Right renal pelvis (tissue), 4 donors: ENCODE data around the gene LRBA. TPM values are rescaled to one million over a fixed set of nuclear protein-coding genes. Genes with fewer than 3 reads are reported as not detected.
"Not testable (repeated sequence)": the region's sequence is repeated elsewhere in the genome, so short reads cannot be mapped to it uniquely, and the experiment has no call there.

ENCODE experiments used
- DNase-seq, 4 donors: peaks; one replicate each; pipeline ENCODE4 v3.0.0-alpha.2; 2013; ENCODE audit warnings: low read depth in 4 of 4, low spot score in 3 of 4, missing footprints in 1 of 4
- polyA plus RNA-seq, 4 donors: library from polyadenylated mRNA; unstranded; fragments of 120-200 nt; gene quantifications; one replicate each; pipeline ENCODE4 v1.2.1, GENCODE V29; 2013; ENCODE audit not compliant: insufficient read length in 4 of 4

The LRBA gene
- polyA plus RNA-seq, 4 donors = 62.2 to 70.6 (median 67.6) TPM

DNA sequence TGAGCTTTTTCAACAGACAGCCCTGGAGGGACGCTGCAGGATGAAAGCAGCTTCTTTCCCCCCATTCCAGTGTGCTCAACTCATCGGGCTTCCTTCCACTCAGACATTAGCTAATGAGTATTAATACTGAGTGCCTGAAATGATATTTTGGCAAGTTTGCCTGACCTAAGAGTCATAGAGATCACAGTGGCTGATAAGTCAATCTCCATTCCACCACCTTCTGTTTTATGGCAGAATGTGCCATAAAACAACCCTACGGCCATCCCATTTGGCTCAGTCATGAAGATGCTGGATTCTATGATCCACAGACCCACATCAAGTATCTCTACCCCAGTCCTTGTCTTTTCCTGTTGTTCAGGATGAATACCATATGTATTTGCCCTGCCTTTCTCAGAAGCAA lies 481.4 kb downstream of the LRBA start:
- DNase-seq = no peak

DNA sequence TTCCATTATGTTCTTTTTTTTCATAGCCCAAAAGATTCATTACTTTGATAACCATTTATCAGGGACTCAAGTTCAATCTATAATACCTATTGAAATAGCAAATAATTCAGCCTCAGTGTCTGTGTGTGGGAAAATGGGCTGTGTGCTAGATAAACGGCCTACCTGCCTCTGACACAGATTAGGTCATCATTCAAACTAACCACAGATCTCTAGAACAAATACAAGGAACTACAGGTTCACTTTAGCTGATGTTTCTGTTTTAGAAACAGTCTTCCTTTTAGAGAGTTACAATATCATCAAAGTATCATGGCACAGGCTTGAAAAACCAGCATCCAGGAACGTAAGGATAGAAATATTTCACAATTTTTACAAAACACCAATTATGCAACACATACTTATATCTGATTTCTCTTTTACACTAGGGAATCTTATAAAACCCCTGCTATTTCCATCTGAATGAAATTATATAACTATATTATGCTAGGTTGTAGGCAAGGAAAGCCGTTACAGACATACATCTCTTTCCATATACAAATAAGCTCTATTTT lies 489.7 kb downstream of the LRBA start:
- no peak for DNase-seq

GRCh38 chr4:150518559-150518958 lies 496.5 kb downstream of the LRBA start:
- no peak for DNase-seq

DNA sequence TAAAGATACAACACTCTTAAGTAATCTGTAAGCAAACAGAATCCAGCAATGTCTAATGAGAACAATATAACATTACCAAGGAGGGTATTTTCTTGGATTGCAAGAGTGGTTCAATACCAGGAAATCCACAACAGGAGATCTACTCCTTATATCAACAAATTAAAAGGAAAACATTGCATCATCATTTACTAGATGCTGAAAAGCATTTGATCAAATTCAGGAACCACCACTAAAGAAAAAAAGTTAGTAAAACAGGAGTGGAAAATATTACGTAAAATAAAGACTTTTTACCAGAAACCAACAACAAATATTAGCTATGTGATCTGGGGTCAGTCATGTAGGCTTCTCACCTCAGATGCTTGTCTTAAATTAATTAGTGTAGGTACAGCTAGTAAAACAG lies 499.9 kb downstream of the LRBA start:
- DNase-seq = no peak

GRCh38 chr4:150514709-150515108 lies 500.4 kb downstream of the LRBA start:
- no peak for DNase-seq

GRCh38 chr4:150510176-150510865 lies 504.8 kb downstream of the LRBA start:
- DNase-seq = no peak

DNA sequence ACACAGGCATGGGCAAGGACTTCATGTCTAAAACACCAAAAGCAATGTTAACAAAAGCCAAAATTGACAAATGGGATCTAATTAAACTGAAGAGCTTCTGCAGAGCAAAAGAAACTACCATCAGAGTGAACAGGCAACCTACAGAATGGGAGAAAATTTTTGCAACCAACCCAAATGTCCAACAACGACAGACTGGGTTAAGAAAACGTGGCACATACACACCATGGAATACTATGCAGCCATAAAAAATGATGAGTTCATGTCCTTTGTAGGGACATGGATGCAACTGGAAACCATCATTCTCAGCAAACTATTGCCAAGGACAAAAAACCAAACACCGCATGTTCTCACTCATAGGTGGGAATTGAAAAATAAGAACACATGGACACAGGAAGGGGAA lies 507.4 kb downstream of the LRBA start:
- not testable (repeated sequence) for DNase-seq

- DNase-seq = no peak
These were observed 513.1 kb downstream of the LRBA start for GRCh38 chr4:150501983-150502382.

- DNase-seq = no peak
These were observed 513.9 kb downstream of the LRBA start for GRCh38 chr4:150501009-150501727.

DNA sequence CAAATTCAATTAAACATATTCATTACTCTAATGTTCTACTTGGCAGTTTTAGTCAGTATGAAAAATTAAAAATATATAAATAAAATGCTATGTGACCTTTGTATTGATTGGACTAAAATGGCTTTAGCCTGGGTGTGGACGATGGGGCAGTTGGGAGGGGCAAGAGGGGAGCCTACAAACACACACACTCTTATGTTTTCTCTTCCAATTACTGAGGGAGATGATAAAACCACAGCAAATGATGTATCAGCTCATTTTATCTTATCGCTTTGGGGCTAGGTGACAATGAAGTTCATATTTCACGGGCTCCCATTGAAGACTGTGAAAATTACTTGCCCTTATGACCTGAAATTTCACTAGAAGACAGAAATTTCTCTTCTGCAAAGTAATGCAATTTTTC lies 517.5 kb downstream of the LRBA start:
- DNase-seq = no peak

DNA sequence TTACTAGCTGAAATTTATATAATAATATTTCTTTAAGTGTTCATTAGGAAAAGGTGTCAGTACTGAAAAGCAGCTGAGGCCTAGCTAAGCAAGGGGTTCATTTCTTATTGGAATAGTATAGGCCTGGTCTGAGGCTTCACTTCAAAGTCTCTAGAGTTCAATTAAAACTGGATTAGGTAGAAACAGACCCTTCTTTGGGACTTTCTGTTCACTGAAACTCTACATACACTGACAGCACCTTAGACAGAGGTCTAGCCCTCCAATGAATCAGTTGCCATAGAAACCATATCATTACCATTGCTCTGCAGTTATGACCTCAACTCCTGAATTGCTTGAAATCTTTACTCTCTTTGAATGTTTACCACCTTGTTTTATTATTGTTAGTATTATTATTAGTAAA lies 519.5 kb downstream of the LRBA start:
- DNase-seq = no peak

- DNase-seq = no peak
These were observed 521.2 kb downstream of the LRBA start for GRCh38 chr4:150493851-150494250.

- DNase-seq = no peak
These were observed 523.7 kb downstream of the LRBA start for GRCh38 chr4:150491132-150492049.

- DNase-seq = no peak
These were observed 532.5 kb downstream of the LRBA start for GRCh38 chr4:150482581-150482980.

DNA sequence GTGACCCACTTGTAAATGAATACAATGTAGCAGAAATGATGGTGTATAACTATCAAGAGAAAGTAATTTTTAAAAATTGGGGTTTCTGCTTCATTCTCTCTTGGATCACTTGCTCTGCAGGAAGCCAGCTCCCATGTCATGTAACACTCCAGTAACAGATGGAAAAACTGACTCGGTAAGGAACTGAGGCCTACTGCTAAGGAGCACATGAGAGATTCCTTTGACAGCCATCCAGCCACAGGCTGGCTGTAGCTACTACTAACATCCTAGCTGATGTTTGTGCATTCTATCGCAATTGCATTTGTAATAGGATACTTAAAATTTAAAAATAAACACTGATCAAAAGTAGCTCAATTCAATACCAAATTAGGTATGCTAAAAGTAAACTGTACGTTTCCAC lies 535.4 kb downstream of the LRBA start:
- DNase-seq = no peak

DNA sequence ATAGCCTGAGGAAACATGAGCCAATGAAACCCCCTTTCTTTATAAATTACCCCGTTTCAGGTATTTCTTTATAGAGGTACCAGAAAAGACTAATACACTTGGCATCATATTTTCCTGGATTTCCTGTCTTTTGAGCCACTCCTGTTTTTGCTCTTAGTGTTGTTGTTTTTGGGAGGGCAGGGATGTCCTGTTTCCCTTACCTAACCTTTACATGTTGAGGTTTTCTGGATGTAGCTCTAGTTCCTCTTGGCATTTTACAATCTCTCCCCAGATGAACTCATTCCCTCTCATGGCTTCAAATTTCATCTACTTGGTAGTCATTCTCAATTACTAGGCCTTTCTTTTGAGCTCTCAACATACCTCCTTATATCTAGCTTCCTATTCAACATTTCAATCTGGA lies 537.2 kb downstream of the LRBA start:
- DNase-seq = no peak

DNA sequence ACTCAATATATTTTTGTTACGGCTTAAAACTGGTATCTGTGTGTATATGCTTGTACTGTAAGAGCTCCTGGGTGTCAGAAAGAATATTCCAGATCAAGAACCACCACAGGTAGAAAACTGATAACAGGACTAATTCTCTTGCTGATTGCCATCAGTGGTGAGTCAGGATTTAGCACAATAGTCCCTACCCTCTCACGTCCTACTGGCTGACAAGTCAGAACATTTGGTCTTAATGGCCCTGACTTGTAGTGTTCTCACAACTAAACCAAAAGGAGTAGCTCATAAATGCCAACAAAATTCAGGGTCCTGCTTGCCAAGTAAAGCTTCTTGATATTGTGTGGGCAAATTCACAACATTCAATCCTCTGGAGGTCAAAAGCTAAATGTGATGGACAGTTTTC lies 538.3 kb downstream of the LRBA start:
- no peak for DNase-seq

- no peak for DNase-seq
These were observed 539.3 kb downstream of the LRBA start for GRCh38 chr4:150475763-150476162.

- no peak for DNase-seq
These were observed 550.6 kb downstream of the LRBA start for GRCh38 chr4:150464523-150464922.

DNA sequence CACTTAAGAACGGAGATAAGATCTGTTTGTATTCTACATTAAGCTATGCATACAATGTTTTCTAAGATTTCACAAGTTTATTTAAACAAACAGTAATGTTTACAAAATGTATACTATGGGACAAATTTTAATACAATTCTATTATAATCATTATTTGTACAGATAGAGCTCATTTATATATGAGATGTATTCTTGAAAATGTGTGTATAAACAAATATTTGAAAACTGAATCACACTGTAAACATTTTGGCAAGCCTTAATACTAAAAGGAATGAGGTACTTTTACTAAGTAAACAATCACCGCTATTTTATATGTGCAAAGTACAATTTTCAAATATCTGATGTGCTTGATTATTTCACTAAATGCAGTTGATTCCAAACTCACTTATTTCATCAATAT lies 552.3 kb downstream of the LRBA start:
- DNase-seq = no peak

DNA sequence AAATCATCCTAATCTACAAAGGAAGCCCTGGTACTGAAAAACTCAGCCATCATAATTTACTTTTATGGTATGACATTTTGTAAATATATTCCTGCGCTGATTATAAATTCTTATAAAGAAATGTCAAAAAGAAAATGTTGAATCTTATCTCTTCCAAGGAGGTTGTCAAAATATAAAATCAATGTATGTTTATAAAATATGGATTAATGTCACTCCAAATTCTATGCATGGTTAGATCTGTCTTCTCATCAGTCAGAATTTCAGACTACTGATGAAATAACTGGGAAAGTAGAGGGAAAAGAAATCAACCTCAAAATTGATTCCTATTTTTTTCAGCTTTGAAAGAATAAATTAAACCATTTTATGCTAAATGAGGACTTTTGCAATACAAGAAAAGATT lies 553.1 kb downstream of the LRBA start:
- no peak for DNase-seq
